Tibial nerve (tissue), 3 donors: ENCODE measurements around the gene LOXHD1.

Source experiments
- POLR2A ChIP-seq, 2 donors: fragments of 450-650 bp; IDR thresholded peaks; one replicate each; pipeline ENCODE4 v1.6.1; 2017; ENCODE audit warnings: antibody characterized with exemption in 2 of 2, mild to moderate bottlenecking in 2 of 2, moderate library complexity in 2 of 2
- TF ChIP-seq, protein P1 (sequence below), 5 experiments: fragments of 200-600 bp in 3 of 5; fragments of 450-650 bp in 2 of 5; sonication (generic) in 3 of 5; IDR thresholded peaks; one replicate each; pipeline ENCODE4 v1.5.1; 2016 to 2019; ENCODE audit warnings: antibody characterized with exemption in 5 of 5, mild to moderate bottlenecking in 3 of 5, moderate library complexity in 2 of 5

DNA sequence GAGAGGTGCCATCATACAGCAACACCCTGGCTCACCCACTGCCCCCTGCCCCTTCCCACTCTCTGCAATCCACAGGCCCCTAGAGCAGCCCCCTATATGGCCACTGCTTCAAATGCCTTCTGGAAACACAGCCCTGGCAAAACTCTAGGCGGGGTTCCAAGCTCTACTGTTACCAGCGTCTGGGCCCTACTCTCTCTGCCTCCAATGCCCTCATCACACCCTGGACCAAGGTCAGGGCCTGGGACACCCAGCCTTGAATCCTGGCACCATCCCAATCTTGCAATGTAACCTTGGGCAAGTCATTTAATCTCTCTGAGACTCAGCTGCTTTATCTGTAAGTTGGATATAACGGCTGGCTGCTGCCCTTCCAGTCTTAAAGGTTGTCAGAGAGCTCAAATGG, 39.2 kb upstream of the LOXHD1 start:
- TF ChIP-seq, protein P1, sequence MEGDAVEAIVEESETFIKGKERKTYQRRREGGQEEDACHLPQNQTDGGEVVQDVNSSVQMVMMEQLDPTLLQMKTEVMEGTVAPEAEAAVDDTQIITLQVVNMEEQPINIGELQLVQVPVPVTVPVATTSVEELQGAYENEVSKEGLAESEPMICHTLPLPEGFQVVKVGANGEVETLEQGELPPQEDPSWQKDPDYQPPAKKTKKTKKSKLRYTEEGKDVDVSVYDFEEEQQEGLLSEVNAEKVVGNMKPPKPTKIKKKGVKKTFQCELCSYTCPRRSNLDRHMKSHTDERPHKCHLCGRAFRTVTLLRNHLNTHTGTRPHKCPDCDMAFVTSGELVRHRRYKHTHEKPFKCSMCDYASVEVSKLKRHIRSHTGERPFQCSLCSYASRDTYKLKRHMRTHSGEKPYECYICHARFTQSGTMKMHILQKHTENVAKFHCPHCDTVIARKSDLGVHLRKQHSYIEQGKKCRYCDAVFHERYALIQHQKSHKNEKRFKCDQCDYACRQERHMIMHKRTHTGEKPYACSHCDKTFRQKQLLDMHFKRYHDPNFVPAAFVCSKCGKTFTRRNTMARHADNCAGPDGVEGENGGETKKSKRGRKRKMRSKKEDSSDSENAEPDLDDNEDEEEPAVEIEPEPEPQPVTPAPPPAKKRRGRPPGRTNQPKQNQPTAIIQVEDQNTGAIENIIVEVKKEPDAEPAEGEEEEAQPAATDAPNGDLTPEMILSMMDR (IDR thresholded peaks at IDR 0.05) = no peak
- no peak for TF ChIP-seq POLR2A (IDR thresholded peaks at IDR 0.05)
